ENCODE data around the gene NEUROG3. TPM values are rescaled to one million over a fixed set of nuclear protein-coding genes. Genes with fewer than 3 reads are reported as not detected.

NEUROG3 gene
- total RNA-seq = 1 to 10 TPM in 1 of 4 donors, under 1 TPM in 1, not detected in 2; 0.60 to 1.1 TPM

DNA sequence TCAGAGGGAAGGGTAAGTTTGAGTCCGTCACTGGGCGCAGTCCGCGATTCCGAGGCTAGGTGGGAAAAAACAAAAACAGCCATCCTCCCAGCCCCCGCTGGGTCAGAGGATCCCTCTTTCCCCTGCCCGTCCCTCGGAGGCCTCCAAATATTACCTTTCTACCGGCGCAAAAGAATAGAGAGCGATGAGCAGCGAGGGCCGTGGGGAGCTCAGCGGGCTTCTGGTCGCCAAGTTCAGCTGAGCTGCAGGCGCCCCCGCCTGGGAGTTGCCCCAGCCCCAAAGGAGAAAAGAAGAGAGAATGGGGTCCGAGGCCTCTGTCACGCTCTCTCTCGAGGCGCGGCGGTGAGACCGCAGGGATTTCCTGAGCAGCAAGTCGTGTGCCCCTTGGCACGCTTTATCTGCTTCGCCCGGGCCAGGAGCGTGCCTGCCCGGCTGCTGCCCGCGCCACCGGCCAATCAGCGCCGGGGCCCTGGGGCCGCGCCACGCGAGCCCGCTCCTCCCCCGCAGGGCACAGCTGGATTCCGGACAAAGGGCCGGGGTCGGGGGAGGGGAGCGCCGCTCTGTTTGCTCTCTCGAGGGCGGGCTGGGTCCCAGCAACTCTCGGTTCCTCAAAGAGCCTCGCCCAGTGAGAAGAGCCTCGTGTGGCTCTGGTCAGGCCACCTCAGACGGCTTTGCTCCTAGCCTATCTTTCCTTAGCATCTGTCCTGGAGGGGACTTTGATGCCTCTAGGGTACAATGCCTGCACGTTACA, at the start of gene NEUROG3:
Gene NEUROG3, minus strand, starts transcription at position 367 of the 751 bp plus-strand sequence. CDS start 379 bp downstream, outside the sequence.
- DNase-seq (ENCODE audit: low spot score) = no peak
- no peak for TF ChIP-seq CTCF (IDR thresholded peaks at IDR 0.05)
- ATAC-seq (ENCODE audit: low FRiP score) = no peak

GRCh38 chr10:69620625-69621024, 47.4 kb upstream of the NEUROG3 start:
- ATAC-seq (ENCODE audit: low FRiP score) (no peak), DNase-seq (ENCODE audit: low spot score) (no peak)
- TF ChIP-seq CTCF (IDR thresholded peaks at IDR 0.05) = no peak

- ATAC-seq (ENCODE audit: low FRiP score) = no peak
- no peak for TF ChIP-seq CTCF (IDR thresholded peaks at IDR 0.05)
- no peak for DNase-seq (ENCODE audit: low spot score)
These were observed 46.4 kb upstream of the NEUROG3 start for GRCh38 chr10:69619626-69620025.

- no peak for TF ChIP-seq CTCF (IDR thresholded peaks at IDR 0.05)
These were observed 45.5 kb upstream of the NEUROG3 start for GRCh38 chr10:69618746-69619145.

DNA sequence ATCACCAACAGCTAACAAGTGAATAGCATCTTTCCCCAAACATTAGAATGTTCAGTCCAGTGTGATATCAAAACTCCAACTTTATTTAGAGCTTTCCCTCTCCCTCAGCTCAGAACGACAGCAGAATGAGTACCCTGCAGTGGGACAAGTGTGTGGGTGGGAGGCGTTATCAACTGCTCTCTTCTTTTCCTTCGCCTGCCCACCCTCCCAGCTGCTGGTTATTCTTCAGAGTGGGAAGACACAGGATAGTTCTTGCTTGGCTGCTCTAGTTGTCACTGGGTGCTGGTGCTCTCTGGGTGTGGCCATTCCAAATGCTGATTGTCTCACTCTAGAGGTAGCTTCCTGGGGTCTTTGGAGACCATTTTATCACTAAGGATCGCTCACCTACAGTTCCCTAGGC, 43.1 kb upstream of the NEUROG3 start:
- no peak for TF ChIP-seq CTCF (IDR thresholded peaks at IDR 0.05)
- no peak for ATAC-seq (ENCODE audit: low FRiP score)

More at GRCh38 chr10:69618746-69619145, 45.5 kb upstream of the NEUROG3 start:
- ATAC-seq (ENCODE audit: low FRiP score) = no peak
- DNase-seq (ENCODE audit: low spot score) = no peak

GRCh38 chr10:69614130-69614529, 40.9 kb upstream of the NEUROG3 start:
- DNase-seq (ENCODE audit: low spot score) (no peak), ATAC-seq (ENCODE audit: low FRiP score) (no peak)
- TF ChIP-seq CTCF (IDR thresholded peaks at IDR 0.05) = no peak

More for the DNA sequence above, 43.1 kb upstream of the NEUROG3 start:
- no peak for DNase-seq (ENCODE audit: low spot score)

DNA sequence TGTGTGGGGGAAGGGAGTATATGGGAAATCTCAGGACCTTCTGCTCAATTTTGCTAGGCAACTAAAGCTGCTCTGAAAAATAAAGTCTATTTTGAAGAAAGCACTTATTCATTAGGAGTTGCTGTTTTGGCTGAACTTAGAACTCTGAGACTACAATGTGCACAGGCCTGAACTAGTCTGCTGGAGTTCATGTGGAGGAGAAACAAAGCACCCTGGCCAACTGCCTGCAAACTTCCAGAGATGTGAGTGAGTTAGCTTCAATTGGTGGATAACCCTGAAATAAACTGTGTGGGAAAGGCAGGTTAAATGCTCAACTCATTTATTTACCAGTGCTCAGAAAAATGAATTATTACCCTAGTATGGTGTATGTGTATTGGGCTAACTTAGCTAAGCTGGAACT, 39.5 kb upstream of the NEUROG3 start:
- TF ChIP-seq CTCF (IDR thresholded peaks at IDR 0.05) = no peak
- no peak for DNase-seq (ENCODE audit: low spot score)
- ATAC-seq (ENCODE audit: low FRiP score) = no peak

Measured in omental fat pad (tissue), 4 donors.